ENCODE data around the gene RICTOR. TPM values are rescaled to one million over a fixed set of nuclear protein-coding genes. Genes with fewer than 3 reads are reported as not detected.

Gene RICTOR
- total and polyA plus RNA-seq, 2 donors (not counting 3 experiments of a cell fraction or from before 2014, with no cell fraction given), result 9.2 to 38.0 TPM

DNA sequence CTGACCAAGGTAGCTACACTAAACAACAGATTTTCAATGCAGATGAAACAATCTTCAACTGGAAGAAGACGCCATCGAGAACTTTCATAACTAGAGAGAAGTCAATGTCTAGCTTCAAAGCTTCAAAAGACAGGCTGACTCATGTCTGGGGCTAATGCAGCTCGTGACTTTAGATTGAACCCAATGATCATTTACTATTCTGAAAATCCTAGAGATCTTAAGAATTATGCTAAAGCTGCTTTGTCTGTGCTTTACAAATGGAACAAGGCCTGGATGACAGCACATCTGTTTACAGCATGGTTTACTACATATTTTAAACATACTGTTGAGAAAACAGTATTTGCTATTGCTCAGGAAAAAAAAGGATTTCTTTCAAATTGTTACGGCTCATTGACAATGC, 54.9 kb downstream of the RICTOR start:
- FAIRE-seq, result no peak
- Histone ChIP-seq H2AFZ (ENCODE audit: low read depth, low read length) (no peak overlapping the region), H3K79me2 (ENCODE audit: control insufficient read depth, insufficient read depth, low read length) (peaks cover 16% of the 10 kb centered on the region), H3K9me3 (replicated peaks; ENCODE audit: control insufficient read depth, insufficient read depth, low read length) (no peaks in the 10 kb centered on the region), H3K36me3 (ENCODE audit: control insufficient read depth in 2 of 2, extremely low read depth in 1 of 2, insufficient read depth in 2 of 2, low read length in 2 of 2) (peaks cover 0 to 2% of the 10 kb centered on the region in 2 experiments), H3K9me1 (replicated peaks; ENCODE audit: control insufficient read depth, extremely low read depth, insufficient read depth, low read length) (no peaks in the 10 kb centered on the region), H3K4me1 (ENCODE audit: control insufficient read depth, extremely low read depth, insufficient read depth, low read length) (no peaks in the 10 kb centered on the region), H4K20me1 (replicated peaks; ENCODE audit: control insufficient read depth, extremely low read depth, insufficient read depth, low read length) (no peaks in the 10 kb centered on the region), H3K9ac (replicated peaks; ENCODE audit: extremely low read depth, insufficient read depth, low read length) (no peak overlapping the region), H3K4me3 (replicated peaks in 1 of 3; ENCODE audit: insufficient read depth in 1 of 3, low read depth in 1 of 3, low read length in 3 of 3) (no peak overlapping the region), H3K27me3 (ENCODE audit: control insufficient read depth in 2 of 2, insufficient read depth in 2 of 2, low read length in 2 of 2) (no peaks in the 10 kb centered on the region), H3K27ac (ENCODE audit: insufficient read depth, low read depth, low read length) (no peak overlapping the region), H3K4me2 (ENCODE audit: insufficient read depth, low read length) (no peak overlapping the region)
- BruUV-seq (replicated peaks), result no TSS peak
- intact Hi-C loops (cut with micrococcal nuclease), result no loop called here
- DNase-seq (ENCODE audit: low read depth, low spot score), result no peak
- CTCF ChIA-PET, result no interaction called here
- dilution Hi-C loops (cut with MboI; ENCODE audit: extremely low pct_ligation_motif_present, low sequenced_read_pairs), result no loop called here
- POLR2A ChIA-PET, result no interaction called here
- TF ChIP-seq GATA2 (IDR thresholded peaks at IDR 0.05; ENCODE audit: insufficient read depth, insufficient read length, low read depth, low read length), result no peak
- TF ChIP-seq POLR2AphosphoS5 (IDR thresholded peaks at IDR 0.05; ENCODE audit: insufficient read depth, low read depth, low read length), result no peak
- no peak for TF ChIP-seq EZH2 (IDR thresholded peaks at IDR 0.05; ENCODE audit: borderline replicate concordance, low read depth, low read length, severe bottlenecking)
- TF ChIP-seq JUN (IDR thresholded peaks at IDR 0.05; ENCODE audit: borderline replicate concordance, insufficient read depth, insufficient read length, low read depth), result no peak
- TF ChIP-seq MYC (IDR thresholded peaks at IDR 0.05; ENCODE audit: low read depth, low read length), result no peak
- no peak for TF ChIP-seq FOS (IDR thresholded peaks at IDR 0.05; ENCODE audit: borderline replicate concordance, insufficient read depth, low read length)
- TF ChIP-seq, protein P1, sequence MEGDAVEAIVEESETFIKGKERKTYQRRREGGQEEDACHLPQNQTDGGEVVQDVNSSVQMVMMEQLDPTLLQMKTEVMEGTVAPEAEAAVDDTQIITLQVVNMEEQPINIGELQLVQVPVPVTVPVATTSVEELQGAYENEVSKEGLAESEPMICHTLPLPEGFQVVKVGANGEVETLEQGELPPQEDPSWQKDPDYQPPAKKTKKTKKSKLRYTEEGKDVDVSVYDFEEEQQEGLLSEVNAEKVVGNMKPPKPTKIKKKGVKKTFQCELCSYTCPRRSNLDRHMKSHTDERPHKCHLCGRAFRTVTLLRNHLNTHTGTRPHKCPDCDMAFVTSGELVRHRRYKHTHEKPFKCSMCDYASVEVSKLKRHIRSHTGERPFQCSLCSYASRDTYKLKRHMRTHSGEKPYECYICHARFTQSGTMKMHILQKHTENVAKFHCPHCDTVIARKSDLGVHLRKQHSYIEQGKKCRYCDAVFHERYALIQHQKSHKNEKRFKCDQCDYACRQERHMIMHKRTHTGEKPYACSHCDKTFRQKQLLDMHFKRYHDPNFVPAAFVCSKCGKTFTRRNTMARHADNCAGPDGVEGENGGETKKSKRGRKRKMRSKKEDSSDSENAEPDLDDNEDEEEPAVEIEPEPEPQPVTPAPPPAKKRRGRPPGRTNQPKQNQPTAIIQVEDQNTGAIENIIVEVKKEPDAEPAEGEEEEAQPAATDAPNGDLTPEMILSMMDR (IDR thresholded peaks at IDR 0.05; ENCODE audit: extremely low read depth in 1 of 2, insufficient read depth in 1 of 2, low read depth in 1 of 2, low read length in 2 of 2), result no peak
- TF ChIP-seq, protein P2, sequence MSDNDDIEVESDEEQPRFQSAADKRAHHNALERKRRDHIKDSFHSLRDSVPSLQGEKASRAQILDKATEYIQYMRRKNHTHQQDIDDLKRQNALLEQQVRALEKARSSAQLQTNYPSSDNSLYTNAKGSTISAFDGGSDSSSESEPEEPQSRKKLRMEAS (IDR thresholded peaks at IDR 0.05; ENCODE audit: insufficient read depth, insufficient read length), result no peak
- TF ChIP-seq POLR2A (IDR thresholded peaks at IDR 0.05; ENCODE audit: low read depth, low read length), result no peak
